Psoas muscle (tissue), 8 donors: ENCODE results near the gene LRRC8C. TPM values are rescaled to one million over a fixed set of nuclear protein-coding genes. Genes with fewer than 3 reads are reported as not detected.

Source experiments
- ATAC-seq, 4 donors: fragments of 200-7000 bp; cut with Tn5 transposase; one replicate each; pipeline ENCODE4 v1.9.1; 2020; ENCODE audit warnings: moderate library complexity in 3 of 4, mild to moderate bottlenecking in 2 of 4
- DNase-seq, 2 donors: peaks; one replicate each; pipeline ENCODE4 v3.0.0-alpha.2; 2020
- H3K27ac ChIP-seq: fragments of 200-600 bp; one replicate; pipeline ENCODE4 v1.8.0; 2022
- H3K27me3 ChIP-seq, 3 donors: fragments of 200-600 bp in 1 of 3; one replicate each; pipeline versions ENCODE4 v1.6.1 to v1.8.0; 2013 to 2022; ENCODE audit warnings: low read length in 2 of 3, mild to moderate bottlenecking in 2 of 3, moderate library complexity in 1 of 3; ENCODE audit not compliant: insufficient read depth in 3 of 3
- H3K36me3 ChIP-seq, 2 donors: fragments of 200-600 bp in 1 of 2; one replicate each; pipeline versions ENCODE4 v1.6.1 to v1.8.0; 2013 to 2022; ENCODE audit warnings: low read depth in 1 of 2, mild to moderate bottlenecking in 1 of 2, moderate library complexity in 1 of 2; ENCODE audit not compliant: insufficient read depth in 1 of 2
- H3K4me1 ChIP-seq: fragments of 200-600 bp; one replicate; pipeline ENCODE4 v1.8.0; 2022
- H3K4me3 ChIP-seq: fragments of 200-600 bp; one replicate; pipeline ENCODE4 v1.8.0; 2022; ENCODE audit warnings: mild to moderate bottlenecking
- H3K9me3 ChIP-seq: fragments of 200-600 bp; one replicate; pipeline ENCODE4 v1.8.0; 2022
- CTCF ChIP-seq: fragments of 200-600 bp; IDR thresholded peaks from one replicate; pipeline ENCODE4 v1.8.0; 2022; ENCODE audit warnings: antibody characterized with exemption
- WGBS, 3 donors: extraction: QIAGEN DNeasy Blood & Tissue Kit; methylation state at CpG; one replicate each; pipeline versions ENCODE4 v1.1.6 to v1.1.7; 2013; 5-methylcytosine and 5-hydroxymethylcytosine counted together
- intact Hi-C, 2 donors: fragments of 100-400 bp; cut with DNase I; formaldehyde crosslinking; loops; one replicate each; pipeline versions ENCODE4 v1.11.0 to v1.14.2; 2022
- polyA plus RNA-seq, 3 donors: library from polyadenylated mRNA; stranded (reverse); fragments of 200-250 nt; gene quantifications; one replicate each; pipeline ENCODE4 v1.2.3, GENCODE V29; 2013
- total RNA-seq, 4 donors: library from RNA; stranded (reverse); fragmentation: NEBNext Ultra II Directional in 2 of 4; extraction: Animal tissue kit (Norgen Biotek cat#: 25700) in 2 of 4; gene quantifications; one replicate each; pipeline versions ENCODE4 v1.2.1 to v1.2.4, GENCODE V29; 2021 to 2023
- donor health status: healthy with polysubstance abuse.
- donor health status: DM: no; HTN: no; CAD: no; lungs with moderate emphysema.
- donor health status: Bipolar disorder and iron deficiency.
- donor health status: healthy.
- donor health status: DM: yes; HTN: yes; CAD: no.
- donor health status: DM: no; HTN: no; CAD: no.
- donor health status: DM: no; HTN: no; CAD: no.
- donor health status: DM: yes; HTN: yes; CAD: no.

Gene LRRC8C
- total and polyA plus RNA-seq, 7 donors: 1.4 to 4.1 (median 2.8) TPM

- peaks cover 3% of the 10 kb centered on the region for H3K9me3 ChIP-seq
- no peaks in the 10 kb centered on the region for H3K36me3 ChIP-seq
- no peaks in the 10 kb centered on the region for H3K27me3 ChIP-seq
- intact Hi-C loops: no loop called here
- H3K4me1 ChIP-seq: no peaks in the 10 kb centered on the region
- ATAC-seq (no peak), DNase-seq (no peak)
- TF ChIP-seq CTCF: no peak
- no peak overlapping the region for H3K27ac ChIP-seq
- 78 to 84% (median 83%) methylated on average over 2 of the region's 2 CpGs for WGBS, 3 donors
- H3K4me3 ChIP-seq: no peak overlapping the region
Observed at GRCh38 chr1:89643577-89643976, 10.7 kb downstream of the LRRC8C start.

DNA sequence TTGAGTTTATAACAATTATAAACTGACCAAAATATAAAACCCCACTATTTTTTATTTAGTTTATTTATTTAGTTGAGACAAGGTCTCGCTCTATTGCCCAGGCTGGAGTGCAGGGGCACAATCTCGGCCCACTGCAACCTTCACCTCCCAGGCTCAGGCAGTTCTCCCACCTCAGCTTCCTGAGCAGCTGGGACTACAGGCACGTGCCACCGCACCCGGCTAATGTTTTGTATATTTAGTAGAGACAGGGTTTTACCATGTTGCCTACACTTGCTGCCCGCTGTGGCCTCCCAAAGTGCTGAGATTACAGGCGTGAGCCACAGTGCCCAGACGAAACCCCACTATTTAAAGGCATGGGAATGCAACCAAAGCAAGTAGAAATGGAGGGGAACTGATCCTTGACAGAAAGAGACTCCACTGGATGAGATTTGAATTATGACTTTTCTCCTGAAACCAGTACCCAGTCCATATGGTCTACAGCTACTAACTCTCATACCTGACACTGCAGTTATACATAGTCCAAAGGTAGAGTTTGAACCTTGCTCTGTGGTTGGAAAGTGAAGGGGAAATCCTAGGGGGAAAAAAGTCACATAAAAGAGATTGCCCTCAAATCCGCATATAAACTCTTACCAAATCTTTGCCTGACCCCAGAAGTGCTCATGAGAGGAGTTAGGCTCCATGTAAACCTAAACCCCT, 11.3 kb downstream of the LRRC8C start:
- WGBS, 3 donors: 63 to 79% (median 77%) methylated on average over 9 of the region's 9 CpGs
- no peaks in the 10 kb centered on the region for H3K27me3 ChIP-seq
- intact Hi-C loops: no loop called here
- no peak for ATAC-seq
- no peak for TF ChIP-seq CTCF
- H3K36me3 ChIP-seq: no peaks in the 10 kb centered on the region
- DNase-seq: no peak
- no peak overlapping the region for H3K27ac ChIP-seq
- no peaks in the 10 kb centered on the region for H3K4me1 ChIP-seq
- H3K4me3 ChIP-seq: no peak overlapping the region
- peaks cover 3% of the 10 kb centered on the region for H3K9me3 ChIP-seq

DNA sequence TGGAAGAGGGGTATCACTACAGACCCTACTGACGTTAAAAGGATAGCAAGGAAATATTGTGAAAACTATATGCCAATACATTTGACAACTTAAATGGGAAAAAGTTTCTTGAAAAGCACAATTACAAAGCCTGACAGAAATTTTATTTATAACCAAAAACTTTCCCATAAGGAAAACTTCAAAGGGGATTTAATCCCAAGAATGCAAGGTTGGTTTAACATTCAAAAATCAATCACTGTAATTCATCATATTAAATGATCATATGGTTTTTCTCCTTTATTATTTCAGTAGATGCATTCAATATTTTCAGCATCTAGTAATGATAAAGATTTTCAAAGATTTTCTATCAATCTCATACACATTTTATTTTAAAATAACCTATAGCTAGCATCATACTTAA, 13.3 kb downstream of the LRRC8C start:
- TF ChIP-seq CTCF: no peak
- Histone ChIP-seq H3K27ac (no peak overlapping the region), H3K4me1 (no peaks in the 10 kb centered on the region), H3K9me3 (peaks cover 3% of the 10 kb centered on the region), H3K36me3 (no peaks in the 10 kb centered on the region), H3K4me3 (no peak overlapping the region), H3K27me3 (peaks cover 0 to 2% (median 0%) of the 10 kb centered on the region in 3 donors)
- DNase-seq (no peak), ATAC-seq (no peak)
- 0 to 50% (median 44%) methylated on average over 1 of the region's 1 CpG for WGBS, 3 donors
- intact Hi-C loops: no loop called here

GRCh38 chr1:89649783-89650182, 16.9 kb downstream of the LRRC8C start:
- Histone ChIP-seq H3K4me1 (no peaks in the 10 kb centered on the region), H3K9me3 (peaks cover 3% of the 10 kb centered on the region), H3K27me3 (peaks cover 0 to 2% (median 0%) of the 10 kb centered on the region in 3 donors), H3K4me3 (no peak overlapping the region), H3K27ac (no peak overlapping the region), H3K36me3 (no peaks in the 10 kb centered on the region)
- ATAC-seq (no peak), DNase-seq (no peak)
- intact Hi-C loops: no loop called here
- no peak for TF ChIP-seq CTCF

DNA sequence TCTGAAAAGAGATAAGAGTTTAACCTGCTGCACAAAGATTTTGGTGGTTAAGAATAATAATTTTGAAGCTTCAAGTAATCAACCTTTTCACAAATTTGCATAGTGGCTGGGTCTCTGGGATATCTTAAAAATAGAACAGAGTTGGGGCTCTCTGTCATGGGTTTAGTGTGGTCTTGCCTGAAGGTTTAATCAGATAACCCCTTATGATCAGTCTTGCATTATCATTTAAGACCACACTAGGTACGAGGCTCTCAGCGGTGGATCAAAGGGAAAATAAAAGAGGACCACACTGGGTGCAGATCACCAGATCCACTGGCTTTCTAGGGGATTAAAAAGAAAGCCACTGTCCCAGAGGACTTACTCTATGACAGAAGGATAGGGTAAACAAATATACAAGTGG, 19.5 kb downstream of the LRRC8C start:
- intact Hi-C loops: no loop called here
- no peak overlapping the region for H3K4me3 ChIP-seq
- H3K9me3 ChIP-seq: no peaks in the 10 kb centered on the region
- no peaks in the 10 kb centered on the region for H3K4me1 ChIP-seq
- TF ChIP-seq CTCF: no peak
- WGBS, 3 donors: 62 to 77% (median 63%) methylated on average over 2 of the region's 2 CpGs
- H3K36me3 ChIP-seq: no peaks in the 10 kb centered on the region
- ATAC-seq: no peak
- H3K27ac ChIP-seq: no peak overlapping the region
- no peak for DNase-seq
- peaks cover 0 to 2% (median 0%) of the 10 kb centered on the region in 3 donors for H3K27me3 ChIP-seq
